Left lung (tissue), 10 donors: ENCODE measurements around the gene ITFG1. TPM values are rescaled to one million over a fixed set of nuclear protein-coding genes. Genes with fewer than 3 reads are reported as not detected.

ENCODE experiments used
- ATAC-seq: fragments of 200-7000 bp; cut with Tn5 transposase; one replicate; pipeline ENCODE4 v1.9.1; 2020; ENCODE audit warnings: moderate library complexity
- DNase-seq, 4 donors: peaks; one replicate each; pipeline ENCODE4 v3.0.0-alpha.2; 2013 to 2020
- H3K27ac ChIP-seq, 2 donors: fragments of 200-600 bp; sonication (generic) in 1 of 2; one replicate each; pipeline versions ENCODE4 v1.5.0 to v1.8.0; 2020 to 2021
- H3K27me3 ChIP-seq, 2 donors: fragments of 200-600 bp; sonication (generic) in 1 of 2; one replicate each; pipeline versions ENCODE4 v1.5.0 to v1.8.0; 2020 to 2021
- H3K36me3 ChIP-seq, 2 donors: fragments of 200-600 bp; sonication (generic) in 1 of 2; one replicate each; pipeline versions ENCODE4 v1.5.0 to v1.8.0; 2020 to 2021
- H3K4me1 ChIP-seq, 2 donors: fragments of 200-600 bp; one replicate each; pipeline ENCODE4 v1.8.0; 2021
- H3K4me3 ChIP-seq, 2 donors: fragments of 200-600 bp; sonication (generic) in 1 of 2; one replicate each; pipeline versions ENCODE4 v1.5.0 to v1.8.0; 2020 to 2021; ENCODE audit warnings: mild to moderate bottlenecking in 1 of 2
- H3K9me3 ChIP-seq, 2 donors: fragments of 200-600 bp; sonication (generic) in 1 of 2; one replicate each; pipeline versions ENCODE4 v1.5.0 to v1.8.0; 2020 to 2021
- CTCF ChIP-seq, 2 donors: fragments of 200-600 bp; sonication (generic) in 1 of 2; IDR thresholded peaks; one replicate each; pipeline versions ENCODE4 v1.5.0 to v1.8.0; 2021; ENCODE audit warnings: antibody characterized with exemption in 2 of 2
- intact Hi-C, 2 donors: fragments of 100-400 bp; cut with DNase I; formaldehyde crosslinking; loops; one replicate each; pipeline versions ENCODE4 v1.11.2 to v1.14.2; 2022
- polyA plus RNA-seq, 6 donors: library from polyadenylated mRNA; unstranded; fragments of 120-200 nt; gene quantifications; one replicate each; pipeline ENCODE4 v1.2.1, GENCODE V29; 2013; ENCODE audit not compliant: insufficient read length in 6 of 6
- total RNA-seq, 2 donors: library from RNA; stranded (reverse); fragmentation: NEBNext Ultra II Directional; extraction: Animal tissue kit (Norgen Biotek cat#: 25700); gene quantifications; one replicate each; pipeline ENCODE4 v1.2.1, GENCODE V29; 2021
- donor health status: DM: no; HTN: yes; CAD: no.
- donor health status: DM: no; HTN: no; CAD: no.

Gene ITFG1
- total and polyA plus RNA-seq, 8 donors, result 62.5 to 80.0 (median 69.2) TPM

- Histone ChIP-seq H3K27me3 (no peaks in the 10 kb centered on the region), H3K27ac (no peak overlapping the region), H3K4me3 (no peak overlapping the region), H3K36me3 (peaks cover 0 to 15% of the 10 kb centered on the region in 2 donors), H3K9me3 (peaks cover 0 to 11% of the 10 kb centered on the region in 2 donors), H3K4me1 (no peaks in the 10 kb centered on the region)
- DNase-seq (no peak), ATAC-seq (no peak)
- TF ChIP-seq CTCF (IDR thresholded peaks at IDR 0.05), result no peak
- intact Hi-C loops, result no loop called here
These were observed 22.8 kb upstream of the ITFG1 start for GRCh38 chr16:47483616-47484015.

- H3K4me1 ChIP-seq, result no peaks in the 10 kb centered on the region
- no peak overlapping the region for H3K4me3 ChIP-seq
- intact Hi-C loops, result no loop called here
- H3K27ac ChIP-seq, result no peak overlapping the region
- DNase-seq, result no peak
- peaks cover 0 to 3% of the 10 kb centered on the region in 2 donors for H3K36me3 ChIP-seq
- no peaks in the 10 kb centered on the region for H3K9me3 ChIP-seq
- TF ChIP-seq CTCF (IDR thresholded peaks at IDR 0.05), result no peak
- no peak for ATAC-seq
- no peaks in the 10 kb centered on the region for H3K27me3 ChIP-seq
These were observed 21.0 kb upstream of the ITFG1 start for GRCh38 chr16:47481698-47482374.

GRCh38 chr16:47480410-47480809 is 19.5 kb upstream of the ITFG1 start:
- Histone ChIP-seq H3K9me3 (no peaks in the 10 kb centered on the region), H3K27ac (no peak overlapping the region), H3K4me1 (no peaks in the 10 kb centered on the region), H3K27me3 (no peaks in the 10 kb centered on the region), H3K36me3 (peaks cover 0 to 3% of the 10 kb centered on the region in 2 donors), H3K4me3 (no peak overlapping the region)
- DNase-seq, result no peak
- no peak for ATAC-seq
- no peak for TF ChIP-seq CTCF (IDR thresholded peaks at IDR 0.05)
- intact Hi-C loops, result no loop called here

- Histone ChIP-seq H3K4me3 (no peak overlapping the region), H3K27me3 (no peaks in the 10 kb centered on the region), H3K9me3 (no peaks in the 10 kb centered on the region), H3K27ac (no peak overlapping the region), H3K4me1 (no peaks in the 10 kb centered on the region), H3K36me3 (peaks cover 0 to 3% of the 10 kb centered on the region in 2 donors)
- DNase-seq (no peak), ATAC-seq (no peak)
- no peak for TF ChIP-seq CTCF (IDR thresholded peaks at IDR 0.05)
- intact Hi-C loops, result no loop called here
These were observed 16.8 kb upstream of the ITFG1 start for GRCh38 chr16:47477679-47478078.

GRCh38 chr16:47476654-47477345 is 15.9 kb upstream of the ITFG1 start:
- Histone ChIP-seq H3K27me3 (no peaks in the 10 kb centered on the region), H3K4me1 (no peaks in the 10 kb centered on the region), H3K9me3 (no peaks in the 10 kb centered on the region), H3K27ac (no peak overlapping the region), H3K36me3 (peaks cover 0 to 3% of the 10 kb centered on the region in 2 donors), H3K4me3 (no peak overlapping the region)
- ATAC-seq, result no peak
- intact Hi-C loops, result no loop called here
- no peak for DNase-seq
- no peak for TF ChIP-seq CTCF (IDR thresholded peaks at IDR 0.05)
